Transverse colon (tissue), 4 donors: ENCODE data around the gene TBC1D7. TPM values are rescaled to one million over a fixed set of nuclear protein-coding genes. Genes with fewer than 3 reads are reported as not detected.

Experiments used
- DNase-seq: peaks from one replicate; pipeline ENCODE4 v3.0.0-alpha.2; 2019
- H3K27ac ChIP-seq, 4 donors: fragments of 200-600 bp; sonication (generic); 2 replicates each; pipeline ENCODE4 v1.5.1; 2016 to 2018; ENCODE audit warnings: inconsistent platforms in 4 of 4
- H3K27me3 ChIP-seq: fragments of 200-600 bp; sonication (generic); 2 replicates; pipeline ENCODE4 v1.5.1; 2017; ENCODE audit warnings: inconsistent platforms
- H3K36me3 ChIP-seq, 4 donors: fragments of 200-600 bp; sonication (generic); 2 replicates each; pipeline ENCODE4 v1.5.1; 2017 to 2019; ENCODE audit warnings: inconsistent platforms in 4 of 4
- H3K4me1 ChIP-seq, 4 donors: fragments of 200-600 bp; sonication (generic); 2 replicates each; pipeline ENCODE4 v1.5.1; 2017 to 2020; ENCODE audit warnings: inconsistent platforms in 4 of 4
- H3K4me3 ChIP-seq, 4 donors: fragments of 200-600 bp; sonication (generic); 1 replicate in 1 of 4; 2 replicates in 3 of 4; pipeline versions ENCODE4 v1.5.1 to v1.6.1; 2017 to 2019; ENCODE audit warnings: inconsistent platforms in 4 of 4
- H3K9me3 ChIP-seq, 2 donors: fragments of 200-600 bp; sonication (generic); 2 replicates each; pipeline ENCODE4 v1.5.1; 2017 to 2019; ENCODE audit warnings: inconsistent platforms in 2 of 2
- CTCF ChIP-seq, 5 experiments: fragments of 200-600 bp in 3 of 5; fragments of 450-650 bp in 2 of 5; sonication (generic) in 3 of 5; IDR thresholded peaks; 1 replicate in 2 of 5; 2 replicates in 3 of 5; pipeline ENCODE4 v1.5.1; 2016 to 2017; ENCODE audit warnings: antibody characterized with exemption in 5 of 5, inconsistent platforms in 3 of 5, mild to moderate bottlenecking in 2 of 5, moderate library complexity in 1 of 5
- EP300 ChIP-seq: sonication (generic); formaldehyde crosslinking; IDR thresholded peaks from one replicate; pipeline ENCODE4 v1.6.1; 2017; ENCODE audit warnings: antibody characterized with exemption, low read depth
- POLR2A ChIP-seq: fragments of 450-650 bp; IDR thresholded peaks from one replicate; pipeline ENCODE4 v1.6.1; 2016; ENCODE audit warnings: antibody characterized with exemption, mild to moderate bottlenecking, moderate library complexity
- POLR2AphosphoS5 ChIP-seq, 3 donors: sonication (generic); formaldehyde crosslinking; IDR thresholded peaks; one replicate each; pipeline ENCODE4 v1.6.1; 2016; ENCODE audit warnings: antibody characterized with exemption in 3 of 3
- WGBS, 2 donors: methylation state at CpG; one replicate each; pipeline ENCODE4 v1.1.5; 2018; ENCODE audit warnings: low coverage in 1 of 2; 5-methylcytosine and 5-hydroxymethylcytosine counted together
- in situ Hi-C, 4 donors: fragments of 200-750 bp; cut with MboI; loops; one replicate each; pipeline versions ENCODE4 v1.15.0 to v1.15.1; 2017; ENCODE audit warnings: low sequenced_read_pairs in 3 of 4, low pct_ligation_motif_present in 1 of 4, low pct_unique_long_range_greater_than_20kb in 1 of 4
- intact Hi-C: fragments of 100-400 bp; cut with DNase I; formaldehyde crosslinking; loops from one replicate; pipeline ENCODE4 v1.15.1; 2023; ENCODE audit warnings: low total_unique reads
- total RNA-seq, 4 donors: library from RNA; depleted of rRNA; stranded (reverse); fragments of >200 nt; gene quantifications; one replicate each; pipeline ENCODE4 v1.1.0, GENCODE V29; 2016

The TBC1D7 gene
- total RNA-seq, 4 donors from 2014 or later, result 10.5 to 39.8 (median 15.0) TPM

- Histone ChIP-seq H3K27ac (no peak overlapping the region), H3K4me3 (no peak overlapping the region), H3K4me1 (peaks cover 0 to 9% (median 6%) of the 10 kb centered on the region in 4 donors), H3K9me3 (no peaks in the 10 kb centered on the region), H3K36me3 (no peaks in the 10 kb centered on the region), H3K27me3 (no peaks in the 10 kb centered on the region)
- TF ChIP-seq POLR2AphosphoS5 (IDR thresholded peaks at IDR 0.05) (no peak), POLR2A (no peak), CTCF (IDR thresholded peaks at IDR 0.05) (no peak), EP300 (no peak)
- in situ Hi-C loops (loop anchor here in 1 of 4 donors (25.0 kb wide), 1 partner anchor 689 kb away; no protein-coding TSS in a partner anchor), intact Hi-C loops (no loop called here)
- 64% methylated on average over 1 of the region's 1 CpG; no CpG with 5 or more reads in 1 of the 2 donors for WGBS, 2 donors
- DNase-seq, result no peak
Measured at GRCh38 chr6:13373488-13373886, 45.1 kb upstream of the TBC1D7 start.

GRCh38 chr6:13372688-13373487 is 44.6 kb upstream of the TBC1D7 start:
- in situ Hi-C loops, result loop anchor here in 1 of 4 donors (25.0 kb wide), 1 partner anchor 689 kb away; no protein-coding TSS in a partner anchor
- 83 to 84% methylated on average over 8 to 9 of the region's 9 CpGs for whole genome bisulfite sequencing, 2 donors
- no peak for TF ChIP-seq POLR2AphosphoS5 (IDR thresholded peaks at IDR 0.05)
- no peak for TF ChIP-seq POLR2A
- no peak for TF ChIP-seq CTCF (IDR thresholded peaks at IDR 0.05)
- no peak for TF ChIP-seq EP300
- Histone ChIP-seq H3K4me1 (peaks cover 0 to 3% (median under 1%) of the 10 kb centered on the region in 4 donors), H3K9me3 (no peaks in the 10 kb centered on the region), H3K27me3 (no peaks in the 10 kb centered on the region), H3K36me3 (no peaks in the 10 kb centered on the region), H3K4me3 (no peak overlapping the region), H3K27ac (no peak overlapping the region)
- DNase-seq, result no peak
- intact Hi-C loops, result no loop called here

GRCh38 chr6:13372076-13372475 is 43.7 kb upstream of the TBC1D7 start:
- WGBS, 2 donors, result 79 to 84% methylated on average over 4 to 6 of the region's 6 CpGs
- Histone ChIP-seq H3K9me3 (no peaks in the 10 kb centered on the region), H3K4me1 (no peaks in the 10 kb centered on the region), H3K36me3 (no peaks in the 10 kb centered on the region), H3K27ac (no peak overlapping the region), H3K27me3 (no peaks in the 10 kb centered on the region), H3K4me3 (no peak overlapping the region)
- no peak for DNase-seq
- in situ Hi-C loops, result loop anchor here in 1 of 4 donors (25.0 kb wide), 1 partner anchor 690 kb away; no protein-coding TSS in a partner anchor
- TF ChIP-seq CTCF (IDR thresholded peaks at IDR 0.05) (no peak), EP300 (no peak), POLR2AphosphoS5 (IDR thresholded peaks at IDR 0.05) (no peak), POLR2A (no peak)
- intact Hi-C loops, result no loop called here

- in situ Hi-C loops (loop anchor here in 1 of 4 donors (25.0 kb wide), 1 partner anchor 691 kb away; no protein-coding TSS in a partner anchor), intact Hi-C loops (no loop called here)
- DNase-seq, result no peak
- no peaks in the 10 kb centered on the region for H3K27me3 ChIP-seq
- WGBS, 2 donors, result 90% methylated on average over 9 of the region's 9 CpGs; no CpG with 5 or more reads in 1 of the 2 donors
- TF ChIP-seq EP300 (no peak), POLR2AphosphoS5 (IDR thresholded peaks at IDR 0.05) (no peak), POLR2A (no peak), CTCF (IDR thresholded peaks at IDR 0.05) (no peak)
- H3K9me3 ChIP-seq, result no peaks in the 10 kb centered on the region
- no peaks in the 10 kb centered on the region for H3K4me1 ChIP-seq
- H3K36me3 ChIP-seq, result no peaks in the 10 kb centered on the region
- H3K27ac ChIP-seq, result no peak overlapping the region
- H3K4me3 ChIP-seq, result no peak overlapping the region
Measured at GRCh38 chr6:13371421-13372072, 43.2 kb upstream of the TBC1D7 start.
